Panc1 (cell line): Measurements from ENCODE around the gene MYADM.

Experiments used
- POLR2AphosphoS5 ChIP-seq: IDR thresholded peaks from 2 replicates; pipeline ENCODE4 v1.6.1; 2012; ENCODE audit warnings: mild to moderate bottlenecking, low read depth, low read length, moderate library complexity
- SIN3A ChIP-seq: IDR thresholded peaks from 2 replicates; pipeline ENCODE4 v1.6.1; 2012; ENCODE audit warnings: low read depth, mild to moderate bottlenecking, low read length, moderate library complexity, borderline replicate concordance; ENCODE audit not compliant: insufficient read depth
- TF ChIP-seq, protein P1 (sequence below): fragments of 450-650 bp; IDR thresholded peaks from 2 replicates; pipeline ENCODE4 v1.5.1; 2017; ENCODE audit warnings: mild to moderate bottlenecking

DNA sequence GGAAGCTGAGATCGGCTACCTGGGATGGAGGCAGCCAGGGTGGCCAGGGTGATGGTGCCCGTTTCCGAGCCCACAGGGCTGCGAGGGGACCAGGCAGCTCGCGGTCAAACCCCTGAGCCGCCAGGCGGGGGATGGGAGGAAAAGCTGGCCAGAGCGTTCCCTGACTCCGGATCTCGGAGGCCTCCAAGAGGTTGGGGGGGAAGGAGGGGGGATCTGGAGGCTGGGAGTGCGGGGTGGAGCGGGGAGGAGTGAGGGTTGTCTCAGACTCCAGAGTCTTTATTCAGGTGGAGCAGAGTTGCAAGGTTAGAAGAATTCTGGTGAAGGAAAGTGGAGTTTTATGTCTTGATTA lies 42.5 kb downstream of the MYADM start:
- TF ChIP-seq POLR2AphosphoS5 = no peak
- TF ChIP-seq, protein P1, sequence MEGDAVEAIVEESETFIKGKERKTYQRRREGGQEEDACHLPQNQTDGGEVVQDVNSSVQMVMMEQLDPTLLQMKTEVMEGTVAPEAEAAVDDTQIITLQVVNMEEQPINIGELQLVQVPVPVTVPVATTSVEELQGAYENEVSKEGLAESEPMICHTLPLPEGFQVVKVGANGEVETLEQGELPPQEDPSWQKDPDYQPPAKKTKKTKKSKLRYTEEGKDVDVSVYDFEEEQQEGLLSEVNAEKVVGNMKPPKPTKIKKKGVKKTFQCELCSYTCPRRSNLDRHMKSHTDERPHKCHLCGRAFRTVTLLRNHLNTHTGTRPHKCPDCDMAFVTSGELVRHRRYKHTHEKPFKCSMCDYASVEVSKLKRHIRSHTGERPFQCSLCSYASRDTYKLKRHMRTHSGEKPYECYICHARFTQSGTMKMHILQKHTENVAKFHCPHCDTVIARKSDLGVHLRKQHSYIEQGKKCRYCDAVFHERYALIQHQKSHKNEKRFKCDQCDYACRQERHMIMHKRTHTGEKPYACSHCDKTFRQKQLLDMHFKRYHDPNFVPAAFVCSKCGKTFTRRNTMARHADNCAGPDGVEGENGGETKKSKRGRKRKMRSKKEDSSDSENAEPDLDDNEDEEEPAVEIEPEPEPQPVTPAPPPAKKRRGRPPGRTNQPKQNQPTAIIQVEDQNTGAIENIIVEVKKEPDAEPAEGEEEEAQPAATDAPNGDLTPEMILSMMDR = no peak
- no peak for TF ChIP-seq SIN3A
